Measurements from ENCODE around the gene GRK3. TPM values are rescaled to one million over a fixed set of nuclear protein-coding genes. Genes with fewer than 3 reads are reported as not detected.

The GRK3 gene
- total RNA-seq, 1 donor from 2014 or later, result 12.4 TPM

DNA sequence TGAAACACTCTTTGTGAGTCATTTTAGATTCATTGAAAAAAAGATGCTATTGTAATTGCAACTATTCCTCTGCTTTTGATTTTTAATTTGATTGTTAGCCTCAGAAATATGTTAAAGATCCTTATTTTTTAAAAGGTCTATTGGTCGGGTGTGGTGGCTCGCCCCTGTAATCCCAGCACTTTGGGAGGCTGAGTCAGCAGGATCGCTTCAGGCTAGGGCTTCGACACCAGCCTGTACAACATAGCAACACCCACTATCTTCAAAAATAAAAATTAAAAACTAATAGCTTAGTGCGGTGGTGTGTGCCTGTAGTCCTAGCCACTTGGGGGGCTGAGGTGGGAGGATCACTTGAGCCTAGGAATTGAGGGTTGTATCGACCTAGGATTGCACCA is 105.6 kb downstream of the GRK3 start:
- Mint-ChIP-seq H3K9me3 (ENCODE audit: unreplicated experiment) (peaks cover 2% of the 10 kb centered on the region), H3K27me3 (ENCODE audit: unreplicated experiment) (no peaks in the 10 kb centered on the region), H3K4me1 (ENCODE audit: low read depth, unreplicated experiment) (peaks cover 4% of the 10 kb centered on the region), H3K27ac (ENCODE audit: unreplicated experiment) (no peak overlapping the region), H3K4me3 (ENCODE audit: unreplicated experiment) (no peak overlapping the region), H3K36me3 (ENCODE audit: unreplicated experiment) (no peaks in the 10 kb centered on the region)
- TF ChIP-seq, protein P1, sequence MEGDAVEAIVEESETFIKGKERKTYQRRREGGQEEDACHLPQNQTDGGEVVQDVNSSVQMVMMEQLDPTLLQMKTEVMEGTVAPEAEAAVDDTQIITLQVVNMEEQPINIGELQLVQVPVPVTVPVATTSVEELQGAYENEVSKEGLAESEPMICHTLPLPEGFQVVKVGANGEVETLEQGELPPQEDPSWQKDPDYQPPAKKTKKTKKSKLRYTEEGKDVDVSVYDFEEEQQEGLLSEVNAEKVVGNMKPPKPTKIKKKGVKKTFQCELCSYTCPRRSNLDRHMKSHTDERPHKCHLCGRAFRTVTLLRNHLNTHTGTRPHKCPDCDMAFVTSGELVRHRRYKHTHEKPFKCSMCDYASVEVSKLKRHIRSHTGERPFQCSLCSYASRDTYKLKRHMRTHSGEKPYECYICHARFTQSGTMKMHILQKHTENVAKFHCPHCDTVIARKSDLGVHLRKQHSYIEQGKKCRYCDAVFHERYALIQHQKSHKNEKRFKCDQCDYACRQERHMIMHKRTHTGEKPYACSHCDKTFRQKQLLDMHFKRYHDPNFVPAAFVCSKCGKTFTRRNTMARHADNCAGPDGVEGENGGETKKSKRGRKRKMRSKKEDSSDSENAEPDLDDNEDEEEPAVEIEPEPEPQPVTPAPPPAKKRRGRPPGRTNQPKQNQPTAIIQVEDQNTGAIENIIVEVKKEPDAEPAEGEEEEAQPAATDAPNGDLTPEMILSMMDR (IDR thresholded peaks at IDR 0.05; ENCODE audit: partially characterized antibody, unreplicated experiment), result no peak
- no peak for DNase-seq

DNA sequence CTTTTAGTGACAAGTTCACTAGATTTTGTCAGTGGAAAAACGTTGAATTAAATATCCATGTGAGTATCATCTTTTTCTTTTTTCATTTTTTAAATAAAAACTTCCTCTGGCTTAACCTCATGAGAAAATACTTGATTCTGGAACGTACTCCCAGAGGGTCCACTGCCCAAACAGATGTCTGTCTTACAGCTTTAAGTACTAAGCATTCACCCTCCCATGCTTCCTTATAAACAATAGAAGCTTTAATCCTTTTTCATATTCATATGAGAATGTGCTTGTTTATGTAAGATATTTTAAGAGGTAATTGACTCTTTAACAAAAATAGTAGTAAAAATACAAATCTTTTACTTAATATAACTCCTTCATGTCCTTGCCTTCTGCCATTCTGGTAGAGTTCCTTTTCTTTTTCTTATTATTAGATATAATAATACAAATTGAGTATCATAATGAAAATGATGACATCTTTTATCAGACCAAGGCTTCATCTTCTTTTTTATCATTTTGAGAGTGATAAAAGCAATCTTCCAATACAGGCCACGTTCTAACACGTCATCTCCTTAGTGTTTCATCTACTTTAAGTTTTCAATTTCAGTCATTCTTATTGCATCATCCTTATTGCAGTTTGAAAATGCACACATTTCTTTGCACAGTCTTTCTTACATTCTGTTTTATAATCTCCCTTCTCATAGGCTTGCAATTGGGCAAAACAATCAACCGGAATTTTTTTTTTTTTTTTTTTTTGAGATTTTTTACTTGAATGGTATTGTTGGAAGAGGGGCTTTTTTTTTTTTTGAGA is 108.0 kb downstream of the GRK3 start:
- no peaks in the 10 kb centered on the region for H3K27me3 Mint-ChIP-seq (ENCODE audit: unreplicated experiment)
- no peaks in the 10 kb centered on the region for H3K36me3 Mint-ChIP-seq (ENCODE audit: unreplicated experiment)
- no peak for DNase-seq
- TF ChIP-seq, protein P1 (IDR thresholded peaks at IDR 0.05; ENCODE audit: partially characterized antibody, unreplicated experiment), result no peak
- H3K9me3 Mint-ChIP-seq (ENCODE audit: unreplicated experiment), result peaks cover 2% of the 10 kb centered on the region
- no peak overlapping the region for H3K27ac Mint-ChIP-seq (ENCODE audit: unreplicated experiment)
- H3K4me3 Mint-ChIP-seq (ENCODE audit: unreplicated experiment), result no peak overlapping the region
- peaks cover 4% of the 10 kb centered on the region for H3K4me1 Mint-ChIP-seq (ENCODE audit: low read depth, unreplicated experiment)

DNA sequence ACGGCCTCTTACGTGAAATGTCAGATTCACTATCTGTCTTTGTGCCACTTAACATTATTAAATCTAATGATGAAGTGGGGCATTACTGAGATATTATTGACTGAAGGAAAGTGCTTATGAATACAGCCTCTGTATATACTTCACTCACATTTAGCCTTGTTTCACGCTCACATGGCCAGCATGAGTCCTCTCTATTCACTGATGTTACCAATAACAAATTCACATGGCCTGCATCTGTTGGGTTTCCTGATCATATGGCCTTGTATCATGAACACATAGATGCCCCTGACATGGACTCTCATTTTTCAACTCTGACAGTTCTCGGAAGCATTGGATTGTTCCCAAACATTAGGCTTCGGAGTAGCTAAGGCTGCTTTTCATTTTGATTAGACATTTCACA is 109.2 kb downstream of the GRK3 start:
- TF ChIP-seq, protein P1 (IDR thresholded peaks at IDR 0.05; ENCODE audit: partially characterized antibody, unreplicated experiment), result no peak
- no peaks in the 10 kb centered on the region for H3K27me3 Mint-ChIP-seq (ENCODE audit: unreplicated experiment)
- H3K4me3 Mint-ChIP-seq (ENCODE audit: unreplicated experiment), result no peak overlapping the region
- no peaks in the 10 kb centered on the region for H3K36me3 Mint-ChIP-seq (ENCODE audit: unreplicated experiment)
- DNase-seq, result no peak
- H3K9me3 Mint-ChIP-seq (ENCODE audit: unreplicated experiment), result peaks cover 2% of the 10 kb centered on the region
- peaks cover 4% of the 10 kb centered on the region for H3K4me1 Mint-ChIP-seq (ENCODE audit: low read depth, unreplicated experiment)
- H3K27ac Mint-ChIP-seq (ENCODE audit: unreplicated experiment), result no peak overlapping the region

DNA sequence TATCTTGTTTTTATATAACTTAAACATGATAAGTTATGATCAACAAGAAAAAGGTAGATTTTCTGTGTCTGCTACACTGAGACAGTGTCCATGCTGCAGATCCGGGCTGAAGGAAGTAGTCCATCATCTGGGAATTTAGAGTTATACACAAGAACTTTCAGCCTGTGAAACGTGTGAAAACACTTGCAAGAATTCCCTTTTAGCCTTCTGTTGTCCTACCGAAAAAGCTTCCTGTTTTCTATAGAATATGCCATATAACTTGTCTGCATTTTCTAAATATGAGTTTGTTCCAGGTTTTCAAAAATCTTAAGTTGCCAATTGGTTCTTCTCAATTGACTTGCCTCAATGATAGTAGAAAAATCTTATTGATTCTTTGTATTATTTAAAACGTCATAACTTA is 113.2 kb downstream of the GRK3 start:
- TF ChIP-seq, protein P1 (IDR thresholded peaks at IDR 0.05; ENCODE audit: partially characterized antibody, unreplicated experiment), result no peak
- H3K27me3 Mint-ChIP-seq (ENCODE audit: unreplicated experiment), result no peaks in the 10 kb centered on the region
- H3K4me1 Mint-ChIP-seq (ENCODE audit: low read depth, unreplicated experiment), result no peaks in the 10 kb centered on the region
- H3K9me3 Mint-ChIP-seq (ENCODE audit: unreplicated experiment), result peaks cover 4% of the 10 kb centered on the region
- H3K4me3 Mint-ChIP-seq (ENCODE audit: unreplicated experiment), result no peak overlapping the region
- no peak for DNase-seq
- H3K36me3 Mint-ChIP-seq (ENCODE audit: unreplicated experiment), result no peaks in the 10 kb centered on the region
- no peak overlapping the region for H3K27ac Mint-ChIP-seq (ENCODE audit: unreplicated experiment)

DNA sequence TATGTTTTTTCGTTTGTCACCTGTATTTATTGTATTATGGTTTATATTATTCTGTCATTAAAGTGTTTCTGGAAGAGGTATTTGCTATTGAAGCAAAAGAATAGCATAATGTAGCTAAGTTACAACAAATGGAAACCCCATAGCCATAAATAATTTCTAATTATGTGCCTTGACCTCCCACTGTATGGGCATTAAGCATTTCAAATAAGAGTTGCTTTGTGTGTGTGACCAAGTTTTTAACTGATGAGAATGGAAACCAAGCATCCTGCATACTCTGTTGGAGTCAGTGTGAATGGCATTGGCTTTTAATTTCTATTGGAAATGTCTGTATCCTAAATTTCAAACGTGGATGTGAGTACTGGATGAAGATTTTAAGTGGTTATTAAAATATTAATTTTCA is 115.6 kb downstream of the GRK3 start:
- Mint-ChIP-seq H3K27ac (ENCODE audit: unreplicated experiment) (no peak overlapping the region), H3K4me1 (ENCODE audit: low read depth, unreplicated experiment) (no peaks in the 10 kb centered on the region), H3K27me3 (ENCODE audit: unreplicated experiment) (no peaks in the 10 kb centered on the region), H3K9me3 (ENCODE audit: unreplicated experiment) (peaks cover 2% of the 10 kb centered on the region), H3K36me3 (ENCODE audit: unreplicated experiment) (peaks cover 14% of the 10 kb centered on the region), H3K4me3 (ENCODE audit: unreplicated experiment) (no peak overlapping the region)
- TF ChIP-seq, protein P1 (IDR thresholded peaks at IDR 0.05; ENCODE audit: partially characterized antibody, unreplicated experiment), result no peak
- no peak for DNase-seq
